ENCODE measurements around the gene PAK4.

- TF ChIP-seq ZBTB40 (IDR thresholded peaks at IDR 0.05; ENCODE audit: borderline replicate concordance) (no peak), ZNF274 (IDR thresholded peaks at IDR 0.05; ENCODE audit: insufficient read depth, insufficient read length) (no peak), RELA (IDR thresholded peaks at IDR 0.05; ENCODE audit: borderline replicate concordance, partially characterized antibody) (no peak), CBX3 (IDR thresholded peaks at IDR 0.05; ENCODE audit: borderline replicate concordance, low read depth) (no peak), USF2 (IDR thresholded peaks at IDR 0.05; ENCODE audit: borderline replicate concordance, low read depth, low read length) (no peak), POLR2AphosphoS5 (IDR thresholded peaks at IDR 0.05; ENCODE audit: low read length) (no peak), MXI1 (IDR thresholded peaks at IDR 0.05; ENCODE audit: low read depth, low read length) (no peak), SMC3 (IDR thresholded peaks at IDR 0.05; ENCODE audit: borderline replicate concordance, low read length) (no peak), CEBPB (IDR thresholded peaks at IDR 0.05; ENCODE audit: borderline replicate concordance in 1 of 2, low read depth in 2 of 2, low read length in 2 of 2) (no peak)
- TF ChIP-seq, protein P1, sequence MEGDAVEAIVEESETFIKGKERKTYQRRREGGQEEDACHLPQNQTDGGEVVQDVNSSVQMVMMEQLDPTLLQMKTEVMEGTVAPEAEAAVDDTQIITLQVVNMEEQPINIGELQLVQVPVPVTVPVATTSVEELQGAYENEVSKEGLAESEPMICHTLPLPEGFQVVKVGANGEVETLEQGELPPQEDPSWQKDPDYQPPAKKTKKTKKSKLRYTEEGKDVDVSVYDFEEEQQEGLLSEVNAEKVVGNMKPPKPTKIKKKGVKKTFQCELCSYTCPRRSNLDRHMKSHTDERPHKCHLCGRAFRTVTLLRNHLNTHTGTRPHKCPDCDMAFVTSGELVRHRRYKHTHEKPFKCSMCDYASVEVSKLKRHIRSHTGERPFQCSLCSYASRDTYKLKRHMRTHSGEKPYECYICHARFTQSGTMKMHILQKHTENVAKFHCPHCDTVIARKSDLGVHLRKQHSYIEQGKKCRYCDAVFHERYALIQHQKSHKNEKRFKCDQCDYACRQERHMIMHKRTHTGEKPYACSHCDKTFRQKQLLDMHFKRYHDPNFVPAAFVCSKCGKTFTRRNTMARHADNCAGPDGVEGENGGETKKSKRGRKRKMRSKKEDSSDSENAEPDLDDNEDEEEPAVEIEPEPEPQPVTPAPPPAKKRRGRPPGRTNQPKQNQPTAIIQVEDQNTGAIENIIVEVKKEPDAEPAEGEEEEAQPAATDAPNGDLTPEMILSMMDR (IDR thresholded peaks at IDR 0.05 in 2 of 3, conservative IDR thresholded peaks at IDR 0.05 in 1 of 3; ENCODE audit: control insufficient read depth in 2 of 3, extremely low read depth in 1 of 3, insufficient read depth in 1 of 3, low read depth in 3 of 3, low read length in 3 of 3), result no peak
- TF ChIP-seq, protein P2, sequence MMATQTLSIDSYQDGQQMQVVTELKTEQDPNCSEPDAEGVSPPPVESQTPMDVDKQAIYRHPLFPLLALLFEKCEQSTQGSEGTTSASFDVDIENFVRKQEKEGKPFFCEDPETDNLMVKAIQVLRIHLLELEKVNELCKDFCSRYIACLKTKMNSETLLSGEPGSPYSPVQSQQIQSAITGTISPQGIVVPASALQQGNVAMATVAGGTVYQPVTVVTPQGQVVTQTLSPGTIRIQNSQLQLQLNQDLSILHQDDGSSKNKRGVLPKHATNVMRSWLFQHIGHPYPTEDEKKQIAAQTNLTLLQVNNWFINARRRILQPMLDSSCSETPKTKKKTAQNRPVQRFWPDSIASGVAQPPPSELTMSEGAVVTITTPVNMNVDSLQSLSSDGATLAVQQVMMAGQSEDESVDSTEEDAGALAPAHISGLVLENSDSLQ (IDR thresholded peaks at IDR 0.05), result no peak
Measured at GRCh38 chr19:39132344-39132969, 6.9 kb downstream of the PAK4 start.
